ENCODE data around the gene C6orf89.

C6orf89 gene

DNA sequence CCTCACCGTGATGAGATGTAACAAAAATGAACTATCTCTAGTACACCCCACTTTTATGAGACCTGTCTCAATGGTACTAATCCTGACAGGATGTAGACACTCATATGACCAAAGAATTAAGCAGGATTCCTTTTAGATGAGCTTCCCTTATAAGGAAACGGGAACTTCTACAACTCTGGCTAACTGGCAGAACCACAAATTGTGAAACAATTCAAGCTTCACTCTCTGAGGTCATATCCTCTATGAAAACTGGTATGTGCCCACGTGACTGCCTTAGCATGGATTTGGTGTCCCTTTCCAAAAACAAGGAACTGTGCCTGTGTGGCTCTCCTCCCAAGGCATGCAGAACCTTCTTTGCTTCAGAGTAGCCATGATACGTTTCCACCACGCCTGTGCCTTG lies 32.4 kb upstream of the C6orf89 start:
- H3K4me1 ChIP-seq (ENCODE audit: control insufficient read depth, insufficient read depth, low read length), result no peaks in the 10 kb centered on the region
- no peak overlapping the region for H3K27ac ChIP-seq (ENCODE audit: low read length)
- H3K4me3 ChIP-seq (ENCODE audit: low read length), result no peak overlapping the region
- peaks cover 15% of the 10 kb centered on the region; the same call in 1 of the 2 replicates for H3K36me3 ChIP-seq (ENCODE audit: control insufficient read depth, insufficient read depth, low read length)
- WGBS (ENCODE audit: insufficient coverage, insufficient read length), result no CpG with 5 or more reads among the region's 5 CpGs
- H3K27me3 ChIP-seq (ENCODE audit: control insufficient read depth, insufficient read depth, low read length), result no peaks in the 10 kb centered on the region
- no peak for DNase-seq (ENCODE audit: low read depth, low spot score)
- no peaks in the 10 kb centered on the region for H3K9me3 ChIP-seq (ENCODE audit: control insufficient read depth, insufficient read depth, low read length)

- DNase-seq (ENCODE audit: low read depth, low spot score), result no peak
- no CpG with 5 or more reads among the region's 10 CpGs for WGBS (ENCODE audit: insufficient coverage, insufficient read length)
- Histone ChIP-seq H3K27ac (ENCODE audit: low read length) (no peak overlapping the region), H3K4me3 (ENCODE audit: low read length) (no peak overlapping the region), H3K9me3 (ENCODE audit: control insufficient read depth, insufficient read depth, low read length) (no peaks in the 10 kb centered on the region), H3K4me1 (ENCODE audit: control insufficient read depth, insufficient read depth, low read length) (no peaks in the 10 kb centered on the region), H3K27me3 (ENCODE audit: control insufficient read depth, insufficient read depth, low read length) (no peaks in the 10 kb centered on the region), H3K36me3 (ENCODE audit: control insufficient read depth, insufficient read depth, low read length) (peaks cover 15% of the 10 kb centered on the region; the same call in 1 of the 2 replicates)
These were observed 30.0 kb upstream of the C6orf89 start for GRCh38 chr6:36855750-36856149.

DNA sequence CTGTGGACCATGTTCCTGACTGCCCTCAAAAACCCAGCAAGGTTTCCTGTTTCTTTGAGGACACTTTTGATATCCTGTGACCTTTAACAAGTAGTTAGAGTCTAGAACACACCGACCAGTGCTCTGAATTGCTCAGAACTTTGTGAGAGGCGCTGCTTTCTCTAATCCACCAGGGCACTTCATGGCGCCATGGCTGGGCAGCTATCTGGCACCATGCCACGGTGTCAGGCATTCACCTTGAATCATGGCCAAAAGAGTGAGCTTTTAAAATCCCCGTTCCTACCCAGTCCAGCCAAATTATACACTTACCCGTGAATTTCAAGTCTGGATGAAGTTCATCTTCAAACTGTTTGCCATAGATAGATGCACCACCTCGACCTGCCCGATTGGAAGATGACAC lies 29.5 kb upstream of the C6orf89 start:
- H3K27me3 ChIP-seq (ENCODE audit: control insufficient read depth, insufficient read depth, low read length), result no peaks in the 10 kb centered on the region
- no peak for DNase-seq (ENCODE audit: low read depth, low spot score)
- H3K4me1 ChIP-seq (ENCODE audit: control insufficient read depth, insufficient read depth, low read length), result no peaks in the 10 kb centered on the region
- no peak overlapping the region for H3K27ac ChIP-seq (ENCODE audit: low read length)
- no CpG with 5 or more reads among the region's 8 CpGs for WGBS (ENCODE audit: insufficient coverage, insufficient read length)
- H3K36me3 ChIP-seq (ENCODE audit: control insufficient read depth, insufficient read depth, low read length), result peaks cover 15% of the 10 kb centered on the region; the same call in 1 of the 2 replicates
- H3K4me3 ChIP-seq (ENCODE audit: low read length), result no peak overlapping the region
- no peaks in the 10 kb centered on the region for H3K9me3 ChIP-seq (ENCODE audit: control insufficient read depth, insufficient read depth, low read length)

GRCh38 chr6:36857325-36857724 lies 28.4 kb upstream of the C6orf89 start:
- WGBS (ENCODE audit: insufficient coverage, insufficient read length), result no CpG with 5 or more reads among the region's 4 CpGs
- no peaks in the 10 kb centered on the region for H3K9me3 ChIP-seq (ENCODE audit: control insufficient read depth, insufficient read depth, low read length)
- H3K4me1 ChIP-seq (ENCODE audit: control insufficient read depth, insufficient read depth, low read length), result no peaks in the 10 kb centered on the region
- H3K27ac ChIP-seq (ENCODE audit: low read length), result no peak overlapping the region
- H3K27me3 ChIP-seq (ENCODE audit: control insufficient read depth, insufficient read depth, low read length), result no peaks in the 10 kb centered on the region
- peaks cover 18% of the 10 kb centered on the region; the same call in 1 of the 2 replicates for H3K36me3 ChIP-seq (ENCODE audit: control insufficient read depth, insufficient read depth, low read length)
- H3K4me3 ChIP-seq (ENCODE audit: low read length), result no peak overlapping the region
- no peak for DNase-seq (ENCODE audit: low read depth, low spot score)

DNA sequence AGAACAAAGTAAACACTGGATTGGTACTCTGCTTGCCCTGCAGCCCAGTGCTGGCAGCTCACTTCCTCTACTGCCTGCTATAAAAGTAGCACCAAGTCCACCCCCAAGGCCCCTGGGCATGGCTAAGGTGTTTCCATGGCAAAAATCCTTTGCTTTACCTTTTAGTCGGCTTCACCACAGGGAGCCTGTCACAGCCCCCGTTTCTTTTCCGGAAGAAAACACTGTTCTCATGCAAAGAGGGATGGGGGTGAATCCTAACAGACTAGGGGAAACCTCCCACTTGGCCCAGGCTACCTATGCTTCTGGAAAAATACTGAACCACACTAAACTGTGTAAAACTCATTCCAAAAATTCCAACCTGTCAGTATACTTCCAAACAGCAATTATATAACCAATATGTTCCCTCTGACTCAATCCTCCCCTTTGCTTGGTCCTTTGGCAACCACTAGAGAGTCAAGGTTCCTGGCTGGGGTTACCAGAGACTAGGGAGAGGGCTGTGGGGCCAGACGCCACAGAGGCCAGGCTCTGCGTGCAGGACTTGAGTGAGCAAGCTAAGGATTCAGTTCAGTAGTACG lies 27.3 kb upstream of the C6orf89 start:
- Histone ChIP-seq H3K9me3 (ENCODE audit: control insufficient read depth, insufficient read depth, low read length) (no peaks in the 10 kb centered on the region), H3K27me3 (ENCODE audit: control insufficient read depth, insufficient read depth, low read length) (no peaks in the 10 kb centered on the region), H3K4me3 (ENCODE audit: low read length) (no peak overlapping the region), H3K27ac (ENCODE audit: low read length) (no peak overlapping the region), H3K36me3 (ENCODE audit: control insufficient read depth, insufficient read depth, low read length) (peaks cover 21% of the 10 kb centered on the region; the same call in 1 of the 2 replicates), H3K4me1 (ENCODE audit: control insufficient read depth, insufficient read depth, low read length) (no peaks in the 10 kb centered on the region)
- no CpG with 5 or more reads among the region's 6 CpGs for WGBS (ENCODE audit: insufficient coverage, insufficient read length)
- DNase-seq (ENCODE audit: low read depth, low spot score), result no peak

GRCh38 chr6:36860126-36860525 lies 25.6 kb upstream of the C6orf89 start:
- Histone ChIP-seq H3K9me3 (ENCODE audit: control insufficient read depth, insufficient read depth, low read length) (no peaks in the 10 kb centered on the region), H3K27me3 (ENCODE audit: control insufficient read depth, insufficient read depth, low read length) (no peaks in the 10 kb centered on the region), H3K36me3 (ENCODE audit: control insufficient read depth, insufficient read depth, low read length) (peaks cover 22% of the 10 kb centered on the region), H3K4me3 (ENCODE audit: low read length) (no peak overlapping the region), H3K4me1 (ENCODE audit: control insufficient read depth, insufficient read depth, low read length) (no peaks in the 10 kb centered on the region), H3K27ac (ENCODE audit: low read length) (no peak overlapping the region)
- WGBS (ENCODE audit: insufficient coverage, insufficient read length), result no CpG with 5 or more reads among the region's 7 CpGs
- no peak for DNase-seq (ENCODE audit: low read depth, low spot score)

DNA sequence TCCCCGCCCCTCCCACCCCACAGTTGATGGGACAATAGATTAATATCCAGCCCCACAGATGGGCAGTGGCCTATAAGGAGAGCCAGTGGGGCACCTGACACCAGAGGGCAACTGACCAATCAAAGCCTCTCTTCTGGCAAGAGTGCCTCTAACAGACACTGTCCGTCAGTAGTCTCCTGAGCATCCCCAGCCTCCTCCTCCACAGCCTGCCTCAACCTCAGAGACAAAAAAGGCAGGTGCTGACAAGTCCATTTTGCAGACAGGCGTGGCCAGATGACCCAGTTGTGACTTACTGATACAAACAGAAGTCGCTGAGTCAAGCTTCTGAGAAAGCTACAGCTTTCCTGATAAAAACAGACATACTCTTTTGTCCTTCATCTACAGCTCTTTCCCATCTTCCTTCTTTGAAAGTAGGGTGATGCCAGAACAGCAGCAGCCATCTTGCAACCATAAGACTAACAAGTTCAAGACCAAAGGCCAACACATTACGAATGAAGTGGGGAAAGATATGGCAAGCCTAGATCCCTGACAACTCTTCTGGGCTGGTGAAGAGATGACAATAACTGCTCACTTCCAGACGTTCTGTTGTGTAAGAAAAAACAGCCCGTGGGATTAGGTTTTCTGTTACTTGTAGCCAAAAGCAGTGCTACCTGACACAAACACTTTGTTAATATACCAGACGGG lies 23.4 kb upstream of the C6orf89 start:
- no peaks in the 10 kb centered on the region for H3K4me1 ChIP-seq (ENCODE audit: control insufficient read depth, insufficient read depth, low read length)
- H3K27me3 ChIP-seq (ENCODE audit: control insufficient read depth, insufficient read depth, low read length), result no peaks in the 10 kb centered on the region
- peaks cover 13% of the 10 kb centered on the region for H3K36me3 ChIP-seq (ENCODE audit: control insufficient read depth, insufficient read depth, low read length)
- H3K9me3 ChIP-seq (ENCODE audit: control insufficient read depth, insufficient read depth, low read length), result no peaks in the 10 kb centered on the region
- no peak overlapping the region for H3K27ac ChIP-seq (ENCODE audit: low read length)
- no peak for DNase-seq (ENCODE audit: low read depth, low spot score)
- no CpG with 5 or more reads among the region's 8 CpGs for WGBS (ENCODE audit: insufficient coverage, insufficient read length)
- no peak overlapping the region for H3K4me3 ChIP-seq (ENCODE audit: low read length)

- WGBS (ENCODE audit: insufficient coverage, insufficient read length), result no CpG with 5 or more reads among the region's 4 CpGs
- peaks cover 13% of the 10 kb centered on the region for H3K36me3 ChIP-seq (ENCODE audit: control insufficient read depth, insufficient read depth, low read length)
- H3K4me1 ChIP-seq (ENCODE audit: control insufficient read depth, insufficient read depth, low read length), result no peaks in the 10 kb centered on the region
- H3K4me3 ChIP-seq (ENCODE audit: low read length), result no peak overlapping the region
- H3K27me3 ChIP-seq (ENCODE audit: control insufficient read depth, insufficient read depth, low read length), result no peaks in the 10 kb centered on the region
- no peaks in the 10 kb centered on the region for H3K9me3 ChIP-seq (ENCODE audit: control insufficient read depth, insufficient read depth, low read length)
- H3K27ac ChIP-seq (ENCODE audit: low read length), result no peak overlapping the region
- no peak for DNase-seq (ENCODE audit: low read depth, low spot score)
These were observed 22.8 kb upstream of the C6orf89 start for GRCh38 chr6:36862848-36863382.

GRCh38 chr6:36863670-36864540 lies 21.8 kb upstream of the C6orf89 start:
- no CpG with 5 or more reads among the region's 12 CpGs for WGBS (ENCODE audit: insufficient coverage, insufficient read length)
- H3K4me3 ChIP-seq (ENCODE audit: low read length), result no peak overlapping the region
- H3K27me3 ChIP-seq (ENCODE audit: control insufficient read depth, insufficient read depth, low read length), result no peaks in the 10 kb centered on the region
- H3K36me3 ChIP-seq (ENCODE audit: control insufficient read depth, insufficient read depth, low read length), result peaks cover 13% of the 10 kb centered on the region
- no peak for DNase-seq (ENCODE audit: low read depth, low spot score)
- H3K27ac ChIP-seq (ENCODE audit: low read length), result no peak overlapping the region
- no peaks in the 10 kb centered on the region for H3K4me1 ChIP-seq (ENCODE audit: control insufficient read depth, insufficient read depth, low read length)
- H3K9me3 ChIP-seq (ENCODE audit: control insufficient read depth, insufficient read depth, low read length), result no peaks in the 10 kb centered on the region

GRCh38 chr6:36865835-36866234 lies 19.9 kb upstream of the C6orf89 start:
- H3K36me3 ChIP-seq (ENCODE audit: control insufficient read depth, insufficient read depth, low read length), result peaks cover 13% of the 10 kb centered on the region
- no peaks in the 10 kb centered on the region for H3K4me1 ChIP-seq (ENCODE audit: control insufficient read depth, insufficient read depth, low read length)
- no CpG with 5 or more reads among the region's 2 CpGs for WGBS (ENCODE audit: insufficient coverage, insufficient read length)

More at GRCh38 chr6:36865835-36866234, 19.9 kb upstream of the C6orf89 start:
- no peaks in the 10 kb centered on the region for H3K27me3 ChIP-seq (ENCODE audit: control insufficient read depth, insufficient read depth, low read length)
- no peaks in the 10 kb centered on the region for H3K9me3 ChIP-seq (ENCODE audit: control insufficient read depth, insufficient read depth, low read length)
- H3K4me3 ChIP-seq (ENCODE audit: low read length), result no peak overlapping the region
- DNase-seq (ENCODE audit: low read depth, low spot score), result no peak
- H3K27ac ChIP-seq (ENCODE audit: low read length), result no peak overlapping the region
